C4-2B (cell line): ENCODE measurements around the gene RELL2.

Experiments
- CTCF ChIP-seq: fragments of 450-650 bp; conservative IDR thresholded peaks from 2 replicates; pipeline ENCODE4 v1.5.1; 2017; ENCODE audit warnings: mild to moderate bottlenecking
- ZFX ChIP-seq: fragments of 450-650 bp; IDR thresholded peaks from 2 replicates; pipeline ENCODE4 v1.6.1; 2017

GRCh38 chr5:141674747-141675146 is 38.0 kb downstream of the RELL2 start:
- TF ChIP-seq CTCF (no peak), ZFX (no peak)
